ENCODE measurements around the gene TTLL5.

The TTLL5 gene

GRCh38 chr14:75876530-75876929 is 215.5 kb downstream of the TTLL5 start:
- DNase-seq, result no peak

GRCh38 chr14:75877292-75877691 is 216.2 kb downstream of the TTLL5 start:
- DNase-seq, result no peak

GRCh38 chr14:75877884-75878283 is 216.8 kb downstream of the TTLL5 start:
- no peak for DNase-seq

GRCh38 chr14:75879031-75879430 is 218.0 kb downstream of the TTLL5 start:
- no peak for DNase-seq

GRCh38 chr14:75880512-75880911 is 219.5 kb downstream of the TTLL5 start:
- no peak for DNase-seq

- DNase-seq, result no peak
Observed at GRCh38 chr14:75881994-75882393, 220.9 kb downstream of the TTLL5 start.

GRCh38 chr14:75884198-75884611 is 223.2 kb downstream of the TTLL5 start:
- no peak for DNase-seq

GRCh38 chr14:75885829-75886228 is 224.8 kb downstream of the TTLL5 start:
- no peak for DNase-seq

- DNase-seq, result no peak
Observed at GRCh38 chr14:75886636-75887348, 225.7 kb downstream of the TTLL5 start.

GRCh38 chr14:75888945-75889344 is 227.9 kb downstream of the TTLL5 start:
- DNase-seq, result no peak

- DNase-seq, result no peak
Observed at GRCh38 chr14:75896341-75896740, 235.3 kb downstream of the TTLL5 start.

- no peak for DNase-seq
Observed at GRCh38 chr14:75904311-75904710, 243.3 kb downstream of the TTLL5 start.

GRCh38 chr14:75905147-75905904 is 244.3 kb downstream of the TTLL5 start:
- DNase-seq, result peak; percentile 61

GRCh38 chr14:75906228-75906627 is 245.2 kb downstream of the TTLL5 start:
- no peak for DNase-seq

GRCh38 chr14:75906680-75907280 is 245.7 kb downstream of the TTLL5 start:
- DNase-seq, result peak; percentile 77

- DNase-seq, result no peak
Observed at GRCh38 chr14:75907756-75908359, 246.8 kb downstream of the TTLL5 start.

GRCh38 chr14:75909630-75910029 is 248.6 kb downstream of the TTLL5 start:
- DNase-seq, result peak; percentile 12

- no peak for DNase-seq
Observed at GRCh38 chr14:75910048-75910447, 249.0 kb downstream of the TTLL5 start.

- DNase-seq, result no peak
Observed at GRCh38 chr14:75911883-75912282, 250.8 kb downstream of the TTLL5 start.

- DNase-seq, result no peak
Observed at GRCh38 chr14:75913183-75913582, 252.1 kb downstream of the TTLL5 start.

GRCh38 chr14:75915045-75915444 is 254.0 kb downstream of the TTLL5 start:
- no peak for DNase-seq

GRCh38 chr14:75917322-75917945 is 256.4 kb downstream of the TTLL5 start:
- DNase-seq, result no peak

- no peak for DNase-seq
Observed at GRCh38 chr14:75917946-75918335, 256.9 kb downstream of the TTLL5 start.

Measured in hematopoietic multipotent progenitor cell treated with erythropoietin and hydrocortisone succinate and interleukin-3 and kit ligand, for 8 days (in vitro differentiated cells).